ENCODE results near the gene MCUB. TPM values are rescaled to one million over a fixed set of nuclear protein-coding genes. Genes with fewer than 3 reads are reported as not detected.

MCUB gene
- total RNA-seq, 1 experiment from 2014 or later: 24.1 TPM

DNA sequence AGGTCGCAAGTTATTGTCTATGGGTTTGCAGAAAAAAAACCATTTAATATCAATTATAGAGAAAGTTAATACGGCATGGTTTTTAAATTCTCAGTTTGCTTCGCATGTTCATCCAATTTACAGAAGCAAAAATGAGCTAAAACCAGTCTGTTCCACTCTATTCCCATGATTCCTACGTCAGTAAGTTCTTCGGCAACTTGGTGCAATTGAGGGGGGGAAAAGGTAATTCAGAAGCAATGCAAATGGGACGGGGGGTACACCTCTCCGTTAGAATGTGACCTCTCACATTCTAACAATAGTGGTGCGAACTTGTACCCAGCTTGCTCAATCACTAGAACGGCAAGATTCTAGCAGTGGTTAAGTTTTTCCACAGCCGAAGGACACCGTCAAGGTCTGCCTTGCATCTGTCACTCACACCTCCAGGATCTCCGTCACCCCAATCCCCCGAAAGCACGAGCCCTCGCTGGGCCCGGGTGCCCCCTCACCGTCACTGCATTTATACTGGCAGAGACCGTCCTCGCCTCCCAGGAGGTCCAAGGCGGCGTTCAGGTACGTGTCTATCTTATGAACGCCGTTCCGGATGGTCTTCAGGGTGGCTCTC is 169.2 kb downstream of the MCUB start:
- intact Hi-C loops (cut with micrococcal nuclease; ENCODE audit: unreplicated experiment): no loop called here
- Histone ChIP-seq H3K4me1 (ENCODE audit: control insufficient read depth, insufficient read depth, low read length) (peaks cover 6% of the 10 kb centered on the region), H3K36me3 (ENCODE audit: control insufficient read depth, insufficient read depth, low read length) (no peaks in the 10 kb centered on the region), H3K9me3 (ENCODE audit: control insufficient read depth, insufficient read depth, low read depth, low read length) (no peaks in the 10 kb centered on the region), H3K27ac (ENCODE audit: low read length) (peak overlapping the region; percentile 54), H3K4me3 (ENCODE audit: low read depth in 2 of 2, low read length in 2 of 2) (peak overlapping the region; percentile 76 to 78), H3K27me3 (ENCODE audit: control insufficient read depth, insufficient read depth, low read length) (no peaks in the 10 kb centered on the region)
- DNase-seq (ENCODE audit: low read depth, low spot score): no peak
- TF ChIP-seq POLR2AphosphoS5 (IDR thresholded peaks at IDR 0.05; ENCODE audit: low read depth, low read length) (no peak), TCF7L2 (IDR thresholded peaks at IDR 0.05; ENCODE audit: low read depth, low read length) (no peak), CTCF (IDR thresholded peaks at IDR 0.05) (no peak), REST (IDR thresholded peaks at IDR 0.05; ENCODE audit: insufficient read depth in 1 of 2, low read depth in 2 of 2, low read length in 1 of 2) (no peak), SIN3A (IDR thresholded peaks at IDR 0.05; ENCODE audit: borderline replicate concordance, insufficient read depth, low read depth, low read length) (no peak)
- CTCF ChIA-PET: no interaction called here
- peak; percentile 41; the same call in 1 of the 2 replicates for ATAC-seq
- in situ Hi-C loops (cut with HindIII; ENCODE audit: low pct_unique_long_range_greater_than_20kb, low sequenced_read_pairs): no loop called here
- POLR2A ChIA-PET: interaction anchor here (0.6 kb wide), 1 partner anchor 288 kb away, joined by 12 read pairs; no protein-coding TSS in a partner anchor
- BruUV-seq (replicated peaks): no TSS peak

GRCh38 chr4:109729718-109730618 is 169.9 kb downstream of the MCUB start, which contains the start of gene PLA2G12A:
Gene PLA2G12A (minus strand): TSS chr4:109730070. CDS start chr4:109729809, 261 bp downstream.
- H3K9me3 ChIP-seq (ENCODE audit: control insufficient read depth, insufficient read depth, low read depth, low read length): no peaks in the 10 kb centered on the region
- H3K4me1 ChIP-seq (ENCODE audit: control insufficient read depth, insufficient read depth, low read length): peaks cover 6% of the 10 kb centered on the region
- H3K27me3 ChIP-seq (ENCODE audit: control insufficient read depth, insufficient read depth, low read length): no peaks in the 10 kb centered on the region
- ATAC-seq (peak; percentile 95), DNase-seq (ENCODE audit: low read depth, low spot score) (peak; percentile 12)
- in situ Hi-C loops (cut with HindIII; ENCODE audit: low pct_unique_long_range_greater_than_20kb, low sequenced_read_pairs): no loop called here
- no TSS peak for BruUV-seq (replicated peaks)
- ChIA-PET CTCF (no interaction called here), POLR2A (no interaction called here)
- peak within 1 kb of the TSS; percentile 85 for H3K27ac ChIP-seq (ENCODE audit: low read length)
- H3K36me3 ChIP-seq (ENCODE audit: control insufficient read depth, insufficient read depth, low read length): no peaks in the 10 kb centered on the region
- peak within 1 kb of the TSS; percentile 78 to 92 for H3K4me3 ChIP-seq (ENCODE audit: low read depth in 2 of 2, low read length in 2 of 2)
- TF ChIP-seq CTCF (IDR thresholded peaks at IDR 0.05) (no peak), TCF7L2 (IDR thresholded peaks at IDR 0.05; ENCODE audit: low read depth, low read length) (no peak), REST (IDR thresholded peaks at IDR 0.05; ENCODE audit: insufficient read depth in 1 of 2, low read depth in 2 of 2, low read length in 1 of 2) (no peak), POLR2AphosphoS5 (IDR thresholded peaks at IDR 0.05; ENCODE audit: low read depth, low read length) (no peak), SIN3A (IDR thresholded peaks at IDR 0.05; ENCODE audit: borderline replicate concordance, insufficient read depth, low read depth, low read length) (0 out of 2 replicates have a peak, but pooled peaks have one; percentile 38)
- intact Hi-C loops (cut with micrococcal nuclease; ENCODE audit: unreplicated experiment): no loop called here
